WTC11 (cell line): ENCODE data around the gene APOF. TPM values are rescaled to one million over a fixed set of nuclear protein-coding genes. Genes with fewer than 3 reads are reported as not detected.

Experiments used
- ATAC-seq: fragments of 200-7000 bp; cut with Tn5 transposase; 2 replicates; pipeline ENCODE4 v1.10.0; 2021; ENCODE audit warnings: mild to moderate bottlenecking, moderate library complexity
- CTCF ChIA-PET: fragments of 300-600 bp; sonication (Branson Sonifier 250); formaldehyde crosslinking; loops from one replicate; lab custom pipeline; 2021; ENCODE audit warnings: antibody characterized with exemption; lab: Charles Lee
- POLR2A ChIA-PET: fragments of 350-600 bp; sonication (Branson Sonifier 250); formaldehyde crosslinking; loops from one replicate; lab custom pipeline; 2021; ENCODE audit warnings: antibody characterized with exemption; lab: Charles Lee
- DNase-seq: peaks from one replicate; pipeline ENCODE4 v3.0.0; 2021; ENCODE audit warnings: low spot score
- H3K27ac Mint-ChIP-seq: 2 replicates; pipeline ENCODE4 v1.8.0; 2021; ENCODE audit warnings: mixed read lengths
- H3K27me3 Mint-ChIP-seq: 2 replicates; pipeline ENCODE4 v1.8.0; 2021; ENCODE audit warnings: low read depth, mild to moderate bottlenecking, moderate library complexity, mixed read lengths
- H3K36me3 Mint-ChIP-seq: 2 replicates; pipeline ENCODE4 v1.8.0; 2021; ENCODE audit warnings: mixed read lengths
- H3K4me1 Mint-ChIP-seq: 2 replicates; pipeline ENCODE4 v1.8.0; 2022; ENCODE audit warnings: mixed read lengths
- H3K4me3 Mint-ChIP-seq: 2 replicates; pipeline ENCODE4 v1.8.0; 2021; ENCODE audit warnings: mild to moderate bottlenecking, moderate library complexity, mixed read lengths
- H3K9me3 Mint-ChIP-seq: 2 replicates; pipeline ENCODE4 v1.8.0; 2021; ENCODE audit warnings: mixed read lengths
- AFF4 ChIP-seq: sonication (generic); formaldehyde crosslinking; IDR thresholded peaks from 2 replicates; pipeline ENCODE4 v1.8.1; 2023; ENCODE audit warnings: mild to moderate bottlenecking, missing genetic modification reagents, borderline replicate concordance
- FOXK1 ChIP-seq: sonication (generic); formaldehyde crosslinking; IDR thresholded peaks from 2 replicates; pipeline ENCODE4 v1.8.0; 2022; ENCODE audit warnings: mild to moderate bottlenecking, moderate library complexity, missing genetic modification reagents
- GABPB1 ChIP-seq: sonication (generic); formaldehyde crosslinking; IDR thresholded peaks from 2 replicates; pipeline ENCODE4 v1.8.1; 2023; ENCODE audit warnings: mild to moderate bottlenecking, missing genetic modification reagents
- HMGA2 ChIP-seq: fragments of 250-450 bp; sonication (Bioruptor Pico); IDR thresholded peaks from 2 replicates; pipeline ENCODE4 v1.4.0; 2021; ENCODE audit warnings: mild to moderate bottlenecking, moderate library complexity
- JAZF1 ChIP-seq: fragments of 250-450 bp; sonication (Bioruptor Pico); IDR thresholded peaks from 2 replicates; pipeline ENCODE4 v1.9.0; 2021; ENCODE audit warnings: moderate library complexity, mild to moderate bottlenecking, inconsistent platforms
- JUN ChIP-seq: sonication (generic); formaldehyde crosslinking; IDR thresholded peaks from 2 replicates; pipeline ENCODE4 v1.8.0; 2023; ENCODE audit warnings: mild to moderate bottlenecking, missing genetic modification reagents
- MAX ChIP-seq: sonication (generic); formaldehyde crosslinking; IDR thresholded peaks from 2 replicates; pipeline ENCODE4 v1.8.0; 2022; ENCODE audit warnings: mild to moderate bottlenecking, missing genetic modification reagents
- MYBL2 ChIP-seq: sonication (generic); formaldehyde crosslinking; IDR thresholded peaks from 2 replicates; pipeline ENCODE4 v1.8.1; 2023; ENCODE audit warnings: mild to moderate bottlenecking, moderate library complexity, missing genetic modification reagents
- NFATC4 ChIP-seq: fragments of 250-450 bp; sonication (Bioruptor Pico); IDR thresholded peaks from 2 replicates; pipeline ENCODE4 v1.9.0; 2021; ENCODE audit warnings: mild to moderate bottlenecking
- NFYB ChIP-seq: sonication (generic); formaldehyde crosslinking; conservative IDR thresholded peaks from 2 replicates; pipeline ENCODE4 v1.8.0; 2022; ENCODE audit warnings: low read depth, missing genetic modification reagents
- NR2C2 ChIP-seq: sonication (generic); formaldehyde crosslinking; IDR thresholded peaks from 2 replicates; pipeline ENCODE4 v1.8.0; 2022; ENCODE audit warnings: mild to moderate bottlenecking, missing genetic modification reagents
- NR3C1 ChIP-seq: sonication (generic); formaldehyde crosslinking; conservative IDR thresholded peaks from 2 replicates; pipeline ENCODE4 v1.8.1; 2023; ENCODE audit warnings: low read depth, mild to moderate bottlenecking, missing genetic modification reagents
- SMAD3 ChIP-seq: sonication (generic); formaldehyde crosslinking; IDR thresholded peaks from 2 replicates; pipeline ENCODE4 v1.8.0; 2022; ENCODE audit warnings: missing genetic modification reagents, mild to moderate bottlenecking, borderline replicate concordance
- SP1 ChIP-seq: sonication (generic); formaldehyde crosslinking; conservative IDR thresholded peaks from 2 replicates; pipeline ENCODE4 v1.8.1; 2022; ENCODE audit warnings: missing genetic modification reagents
- TCF7 ChIP-seq: sonication (generic); formaldehyde crosslinking; IDR thresholded peaks from 2 replicates; pipeline ENCODE4 v1.8.0; 2022; ENCODE audit warnings: mild to moderate bottlenecking, low read depth, missing genetic modification reagents, moderate library complexity
- USF1 ChIP-seq: sonication (generic); formaldehyde crosslinking; IDR thresholded peaks from 2 replicates; pipeline ENCODE4 v1.8.0; 2022; ENCODE audit warnings: mild to moderate bottlenecking, missing genetic modification reagents
- USF2 ChIP-seq: sonication (generic); formaldehyde crosslinking; IDR thresholded peaks from 2 replicates; pipeline ENCODE4 v1.8.1; 2023; ENCODE audit warnings: mild to moderate bottlenecking, missing genetic modification reagents, moderate library complexity
- ZNF219 ChIP-seq: sonication (generic); formaldehyde crosslinking; IDR thresholded peaks from 2 replicates; pipeline ENCODE4 v1.8.0; 2023; ENCODE audit warnings: missing genetic modification reagents, mild to moderate bottlenecking, borderline replicate concordance
- ZNF281 ChIP-seq: sonication (generic); formaldehyde crosslinking; IDR thresholded peaks from 2 replicates; pipeline ENCODE4 v1.8.0; 2023; ENCODE audit warnings: mild to moderate bottlenecking, missing genetic modification reagents
- ZNF416 ChIP-seq: fragments of 250-450 bp; sonication (Bioruptor Pico); IDR thresholded peaks from 2 replicates; pipeline ENCODE4 v1.9.0; 2021; ENCODE audit warnings: mild to moderate bottlenecking, inconsistent platforms
- ZNF423 ChIP-seq: fragments of 250-450 bp; sonication (Bioruptor Pico); IDR thresholded peaks from 2 replicates; pipeline ENCODE4 v2.1.2; 2022; ENCODE audit warnings: mild to moderate bottlenecking, moderate library complexity
- ZNF425 ChIP-seq: fragments of 250-450 bp; sonication (Bioruptor Pico); conservative IDR thresholded peaks from 2 replicates; pipeline ENCODE4 v1.9.0; 2021; ENCODE audit warnings: mild to moderate bottlenecking
- total RNA-seq: library from RNA; stranded (reverse); gene quantifications from 3 replicates; pipeline ENCODE4 v1.2.3, GENCODE V29; 2021

The APOF gene
- total RNA-seq, 1 experiment from 2014 or later: not detected

- peaks cover 8% of the 10 kb centered on the region for H3K36me3 Mint-ChIP-seq
- peak within 1 kb of the TSS; percentile 90 for H3K4me3 Mint-ChIP-seq
- ChIA-PET POLR2A (interaction anchor here (0.5 to 2.0 kb wide), 35 partner anchors 9 to 1061 kb away, joined by 3 to 24 read pairs (median 4); partner anchors contain the start of genes CNPY2, COQ10A, CS and DNAJC14), CTCF (interaction anchor here (0.6 to 2.9 kb wide), 33 partner anchors 8 to 1095 kb away, joined by 3 to 55 read pairs (median 4); partner anchors contain the start of genes ANKRD52, CNPY2, COQ10A and DNAJC14)
- H3K27me3 Mint-ChIP-seq: peaks cover 9% of the 10 kb centered on the region; the same call in 1 of the 2 replicates
- TF ChIP-seq ZNF281 (CRISPR knock-in tag) (0 out of 2 replicates have a peak, but pooled peaks have one; percentile 46), NR2C2 (CRISPR knock-in tag) (0 out of 2 replicates have a peak, but pooled peaks have one; percentile 9), FOXK1 (peak; percentile 31; the same call in 1 of the 2 replicates), ZNF423 (CRISPR knock-in tag) (peak; percentile 76), HMGA2 (no peak), ZNF425 (CRISPR knock-in tag) (no peak), SMAD3 (CRISPR knock-in tag) (peak; percentile 16; the same call in 1 of the 2 replicates), GABPB1 (peak; percentile 69; the same call in 1 of the 2 replicates), MYBL2 (CRISPR knock-in tag) (peak; percentile 40; the same call in 1 of the 2 replicates), USF2 (CRISPR knock-in tag) (no peak), JAZF1 (CRISPR knock-in tag) (no peak), NFYB (peak; percentile 67), SP1 (CRISPR knock-in tag) (peak; percentile 96)
- ATAC-seq (peak; percentile 98), DNase-seq (peak; percentile 100)
- peaks cover 13% of the 10 kb centered on the region for H3K4me1 Mint-ChIP-seq
- peak within 1 kb of the TSS; percentile 99 for H3K27ac Mint-ChIP-seq
- no peaks in the 10 kb centered on the region for H3K9me3 Mint-ChIP-seq
Measured at GRCh38 chr12:56359851-56360767, 2.5 kb downstream of the APOF start, which contains the start of gene STAT2. Gene STAT2 (minus strand): TSS chr12:56360107. CDS start chr12:56356571, 3,536 bp downstream.

- H3K9me3 Mint-ChIP-seq: no peaks in the 10 kb centered on the region
- 0 out of 2 replicates have a peak, but pooled peaks cover 2% of the 10 kb centered on the region for H3K27me3 Mint-ChIP-seq
- peak overlapping the region; percentile 90 for H3K4me3 Mint-ChIP-seq
- no peak for ATAC-seq
- peak overlapping the region; percentile 96 for H3K27ac Mint-ChIP-seq
- peaks cover 19% of the 10 kb centered on the region for H3K36me3 Mint-ChIP-seq
- DNase-seq: no peak
- H3K4me1 Mint-ChIP-seq: peaks cover 13% of the 10 kb centered on the region
- ChIA-PET POLR2A (interaction anchor here (0.6 to 2.0 kb wide), 12 partner anchors 18 to 430 kb away, joined by 3 to 24 read pairs (median 4); partner anchors contain the start of genes CNPY2, COQ10A, IL23A and PA2G4), CTCF (interaction anchor here (0.6 to 2.9 kb wide), 12 partner anchors 12 to 653 kb away, joined by 3 to 55 read pairs (median 8); partner anchors contain the start of genes ANKRD52, CNPY2, DNAJC14 and IL23A)
- TF ChIP-seq ZNF219 (CRISPR knock-in tag) (no peak), ZNF416 (CRISPR knock-in tag) (no peak), MYBL2 (CRISPR knock-in tag) (no peak), JUN (CRISPR knock-in tag) (no peak), TCF7 (CRISPR knock-in tag) (no peak), AFF4 (CRISPR knock-in tag) (no peak), MAX (CRISPR knock-in tag) (no peak), NFATC4 (CRISPR knock-in tag) (no peak), USF1 (CRISPR knock-in tag) (no peak), NR3C1 (CRISPR knock-in tag) (no peak)
Measured at GRCh38 chr12:56358836-56359532, 3.7 kb downstream of the APOF start.
